Activated naive CD8-positive, alpha-beta T cell treated with anti-CD3 and anti-CD28 coated beads, Interleukin-2, amount 10 ng/mL, durations not matched to agents 7 days and 5 days (primary cell): ENCODE data around the gene DGKI. TPM values are rescaled to one million over a fixed set of nuclear protein-coding genes. Genes with fewer than 3 reads are reported as not detected.

Experiments
- ATAC-seq: fragments of 150-1000 bp; cut with Tn5 transposase; one replicate; pipeline ENCODE4 v1.10.0; 2021; ENCODE audit warnings: low read depth, moderate library complexity
- POLR2A ChIA-PET: fragments of 350-600 bp; sonication (Branson Sonifier 250); formaldehyde crosslinking; loops from one replicate; lab custom pipeline; 2021; ENCODE audit warnings: antibody characterized with exemption; lab: Charles Lee
- DNase-seq: peaks from one replicate; pipeline ENCODE4 v3.0.0; 2021
- H3K27ac Mint-ChIP-seq: one replicate; pipeline ENCODE4 v1.8.0; 2022; ENCODE audit warnings: mild to moderate bottlenecking, mixed read lengths
- H3K27me3 Mint-ChIP-seq: one replicate; pipeline ENCODE4 v1.8.0; 2022; ENCODE audit warnings: mild to moderate bottlenecking, moderate library complexity, mixed read lengths
- H3K36me3 Mint-ChIP-seq: one replicate; pipeline ENCODE4 v1.8.0; 2021; ENCODE audit warnings: mild to moderate bottlenecking, mixed read lengths
- H3K4me1 Mint-ChIP-seq: one replicate; pipeline ENCODE4 v1.8.0; 2021; ENCODE audit warnings: mixed read lengths
- H3K4me3 Mint-ChIP-seq: one replicate; pipeline ENCODE4 v1.8.0; 2022; ENCODE audit warnings: mild to moderate bottlenecking, moderate library complexity, mixed read lengths
- H3K9me3 Mint-ChIP-seq: one replicate; pipeline ENCODE4 v1.8.0; 2021; ENCODE audit warnings: mixed read lengths
- total RNA-seq, 2 experiments: library from RNA; stranded (reverse); gene quantifications; one replicate each; pipeline ENCODE4 v1.2.3, GENCODE V29; 2021

Gene DGKI
- total RNA-seq, 2 experiments from 2014 or later, result not detected

- Mint-ChIP-seq H3K9me3 (no peaks in the 10 kb centered on the region), H3K4me3 (no peak overlapping the region), H3K27me3 (peaks cover 8% of the 10 kb centered on the region), H3K27ac (no peak overlapping the region), H3K36me3 (no peaks in the 10 kb centered on the region), H3K4me1 (no peaks in the 10 kb centered on the region)
- POLR2A ChIA-PET, result no interaction called here
- no peak for ATAC-seq
- no peak for DNase-seq
Observed at GRCh38 chr7:137751361-137752009, 95.3 kb downstream of the DGKI start.

DNA sequence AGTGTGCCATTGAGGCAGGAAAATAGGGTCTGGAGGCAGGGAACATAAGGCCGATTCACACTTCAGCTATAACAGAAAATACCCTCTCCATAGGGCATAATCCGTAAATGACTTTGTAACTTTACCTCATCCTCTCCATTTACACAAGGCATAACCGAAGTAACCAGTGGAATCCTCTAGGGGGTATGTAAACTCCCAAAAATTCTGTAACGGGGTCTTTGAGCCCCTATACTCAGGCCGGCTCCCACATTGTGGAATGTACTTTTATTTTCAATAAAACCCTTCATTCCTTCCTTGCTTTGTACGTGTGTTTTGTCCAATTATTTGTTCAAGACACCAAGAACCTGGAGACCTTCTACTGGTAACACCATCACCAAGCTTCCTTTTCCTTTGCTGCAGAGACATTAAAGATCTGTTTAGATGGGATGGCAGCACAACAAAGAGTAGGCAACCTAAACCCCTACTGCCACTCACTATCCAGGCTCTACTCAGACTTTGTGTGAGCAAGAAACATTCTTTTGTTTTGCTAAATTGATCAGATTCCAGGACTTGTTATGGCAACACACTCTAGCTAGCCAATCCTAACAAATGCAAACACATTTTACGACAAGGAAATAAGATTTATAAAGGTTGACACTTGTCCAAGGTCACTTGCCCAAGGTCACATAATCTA lies 99.3 kb downstream of the DGKI start:
- DNase-seq (no peak), ATAC-seq (no peak)
- peaks cover 4% of the 10 kb centered on the region for H3K27me3 Mint-ChIP-seq
- H3K4me3 Mint-ChIP-seq, result no peak overlapping the region
- POLR2A ChIA-PET, result no interaction called here
- H3K27ac Mint-ChIP-seq, result no peak overlapping the region
- H3K4me1 Mint-ChIP-seq, result no peaks in the 10 kb centered on the region
- H3K36me3 Mint-ChIP-seq, result no peaks in the 10 kb centered on the region
- H3K9me3 Mint-ChIP-seq, result no peaks in the 10 kb centered on the region

DNA sequence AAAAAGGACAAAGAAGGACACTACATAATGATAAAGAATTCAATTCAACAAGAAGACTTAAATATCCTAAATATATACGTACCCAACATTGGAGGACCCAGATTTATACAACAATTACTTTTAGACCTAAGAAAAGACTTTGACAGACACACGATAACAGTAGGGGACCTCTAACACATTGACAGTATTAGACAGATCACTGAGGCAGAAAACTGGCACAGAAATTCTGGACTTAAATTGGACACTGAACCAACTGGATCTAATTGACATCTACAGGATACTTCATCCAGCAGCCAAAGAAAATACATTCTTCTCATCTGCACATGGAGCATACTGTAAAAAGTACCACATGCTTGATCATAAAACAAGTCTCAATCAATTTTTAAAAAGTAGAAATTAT lies 103.8 kb downstream of the DGKI start:
- H3K27ac Mint-ChIP-seq, result no peak overlapping the region
- DNase-seq, result no peak
- H3K36me3 Mint-ChIP-seq, result no peaks in the 10 kb centered on the region
- H3K4me3 Mint-ChIP-seq, result no peak overlapping the region
- no peaks in the 10 kb centered on the region for H3K27me3 Mint-ChIP-seq
- H3K9me3 Mint-ChIP-seq, result no peaks in the 10 kb centered on the region
- no peak for ATAC-seq
- H3K4me1 Mint-ChIP-seq, result no peaks in the 10 kb centered on the region
- POLR2A ChIA-PET, result no interaction called here

DNA sequence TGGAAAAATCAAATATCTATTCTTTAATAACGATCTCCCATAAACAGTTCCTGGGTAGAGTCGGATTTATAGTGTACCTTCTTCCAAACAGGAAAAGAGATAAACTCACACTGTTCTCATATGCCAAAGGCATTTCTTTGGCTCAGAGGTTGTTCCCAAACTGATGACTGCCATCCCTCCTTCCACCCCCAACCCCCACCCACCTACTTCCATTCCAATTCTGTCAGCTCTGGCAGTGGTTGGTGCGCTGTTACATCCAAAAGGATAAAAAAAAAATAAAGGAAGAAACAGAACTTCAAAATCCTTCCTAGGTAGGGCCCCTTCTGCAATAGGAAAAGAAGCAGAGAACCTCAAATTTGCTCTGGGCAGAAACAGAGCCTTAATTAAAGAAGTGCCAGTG lies 104.7 kb downstream of the DGKI start:
- DNase-seq, result no peak
- H3K36me3 Mint-ChIP-seq, result no peaks in the 10 kb centered on the region
- POLR2A ChIA-PET, result no interaction called here
- H3K9me3 Mint-ChIP-seq, result no peaks in the 10 kb centered on the region
- H3K4me3 Mint-ChIP-seq, result no peak overlapping the region
- H3K27ac Mint-ChIP-seq, result no peak overlapping the region
- no peaks in the 10 kb centered on the region for H3K27me3 Mint-ChIP-seq
- no peak for ATAC-seq
- no peaks in the 10 kb centered on the region for H3K4me1 Mint-ChIP-seq

DNA sequence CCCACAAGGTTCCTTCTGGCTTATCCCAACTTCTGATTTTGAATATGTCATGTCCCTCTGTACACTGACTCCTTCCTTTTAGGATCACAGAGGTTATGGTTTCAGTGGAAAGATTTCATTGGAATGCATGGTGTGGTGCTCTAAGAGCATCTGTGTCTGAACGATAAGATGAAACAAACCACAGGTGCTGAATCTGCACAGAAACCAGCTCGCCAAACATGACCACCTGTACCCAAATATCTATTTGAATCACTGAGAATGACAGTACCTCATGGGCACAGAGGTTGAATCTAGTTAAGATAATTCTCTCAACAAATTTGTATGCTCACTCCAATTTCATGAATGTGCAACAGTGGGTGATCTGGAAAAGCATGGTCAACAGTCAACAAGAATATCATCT lies 105.3 kb downstream of the DGKI start:
- H3K36me3 Mint-ChIP-seq, result no peaks in the 10 kb centered on the region
- ATAC-seq, result no peak
- H3K27ac Mint-ChIP-seq, result no peak overlapping the region
- no peaks in the 10 kb centered on the region for H3K4me1 Mint-ChIP-seq
- H3K4me3 Mint-ChIP-seq, result no peak overlapping the region
- POLR2A ChIA-PET, result no interaction called here
- no peak for DNase-seq
- no peaks in the 10 kb centered on the region for H3K9me3 Mint-ChIP-seq
- no peaks in the 10 kb centered on the region for H3K27me3 Mint-ChIP-seq

- Mint-ChIP-seq H3K9me3 (no peaks in the 10 kb centered on the region), H3K4me3 (no peak overlapping the region), H3K4me1 (no peaks in the 10 kb centered on the region), H3K27me3 (peaks cover 2% of the 10 kb centered on the region), H3K36me3 (no peaks in the 10 kb centered on the region), H3K27ac (no peak overlapping the region)
- ATAC-seq, result no peak
- POLR2A ChIA-PET, result no interaction called here
- DNase-seq, result no peak
Observed at GRCh38 chr7:137734221-137734620, 112.6 kb downstream of the DGKI start.

DNA sequence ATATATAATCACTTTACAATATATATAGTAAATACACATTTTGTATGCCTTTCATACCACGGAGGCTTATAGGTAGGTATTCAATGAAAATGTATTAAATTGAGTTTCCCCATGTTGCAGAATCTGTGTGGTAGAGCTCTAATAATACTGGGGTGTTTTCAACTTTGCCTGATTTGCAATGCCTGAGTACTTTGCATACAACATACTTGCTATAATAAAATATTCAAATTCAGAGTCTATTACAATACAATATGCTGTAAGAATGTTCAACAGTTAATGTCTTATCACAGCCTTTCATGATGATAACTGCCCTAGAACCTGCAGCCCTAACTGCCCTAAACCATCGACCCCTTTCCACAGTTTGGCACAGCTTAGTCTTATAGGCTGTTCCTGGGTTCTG lies 114.6 kb downstream of the DGKI start:
- H3K4me3 Mint-ChIP-seq, result no peak overlapping the region
- ATAC-seq (no peak), DNase-seq (no peak)
- no peaks in the 10 kb centered on the region for H3K9me3 Mint-ChIP-seq
- H3K27me3 Mint-ChIP-seq, result peaks cover 7% of the 10 kb centered on the region
- no peaks in the 10 kb centered on the region for H3K4me1 Mint-ChIP-seq
- POLR2A ChIA-PET, result no interaction called here
- no peak overlapping the region for H3K27ac Mint-ChIP-seq
- H3K36me3 Mint-ChIP-seq, result no peaks in the 10 kb centered on the region

DNA sequence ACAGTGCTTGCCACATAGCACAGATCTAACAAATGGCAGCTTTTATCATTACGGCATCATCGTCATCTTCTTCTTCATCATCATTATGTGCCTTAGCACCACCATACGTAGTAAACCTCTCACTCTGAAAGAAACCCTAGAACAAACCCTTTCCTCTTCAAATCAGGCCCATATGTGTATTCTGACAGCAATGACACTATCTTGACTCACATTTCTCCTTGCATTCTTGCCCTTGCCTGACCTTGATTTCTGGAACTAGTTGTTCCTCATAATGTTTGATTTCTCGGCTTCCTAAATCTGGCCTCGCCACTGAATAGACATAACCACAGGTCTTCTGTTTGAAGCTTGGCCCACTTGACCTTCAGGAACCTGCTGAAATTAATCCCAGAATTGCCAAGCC lies 115.3 kb downstream of the DGKI start:
- no peaks in the 10 kb centered on the region for H3K4me1 Mint-ChIP-seq
- H3K4me3 Mint-ChIP-seq, result no peak overlapping the region

DNA sequence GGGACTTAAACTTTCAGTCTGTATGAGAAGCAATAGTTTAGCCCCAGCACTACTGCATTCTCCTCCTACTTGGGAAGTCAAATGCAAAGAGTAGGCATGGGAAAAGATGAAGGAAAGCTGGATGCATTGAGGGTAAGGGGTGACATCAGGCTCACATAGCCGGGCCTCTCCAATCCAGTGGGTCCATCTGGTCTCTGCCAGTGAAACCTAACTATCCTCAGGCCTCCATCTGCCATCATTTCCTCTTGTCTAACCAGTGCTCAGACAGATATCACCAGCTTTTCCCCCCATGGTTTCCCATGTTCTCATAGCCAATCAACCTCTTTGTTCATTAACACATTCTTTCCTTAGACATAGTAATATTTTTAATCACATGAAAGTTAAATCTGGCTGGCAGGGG lies 118.3 kb downstream of the DGKI start:
- H3K4me1 Mint-ChIP-seq, result no peaks in the 10 kb centered on the region
- POLR2A ChIA-PET, result no interaction called here
- H3K36me3 Mint-ChIP-seq, result no peaks in the 10 kb centered on the region
- H3K27me3 Mint-ChIP-seq, result peaks cover 7% of the 10 kb centered on the region
- DNase-seq (no peak), ATAC-seq (no peak)
- H3K4me3 Mint-ChIP-seq, result no peak overlapping the region
- no peak overlapping the region for H3K27ac Mint-ChIP-seq
- no peaks in the 10 kb centered on the region for H3K9me3 Mint-ChIP-seq

More for the DNA sequence above, 115.3 kb downstream of the DGKI start:
- Mint-ChIP-seq H3K9me3 (no peaks in the 10 kb centered on the region), H3K27ac (no peak overlapping the region), H3K36me3 (no peaks in the 10 kb centered on the region), H3K27me3 (peaks cover 7% of the 10 kb centered on the region)
- POLR2A ChIA-PET, result no interaction called here
- DNase-seq (no peak), ATAC-seq (no peak)

- DNase-seq (no peak), ATAC-seq (no peak)
- Mint-ChIP-seq H3K27me3 (peaks cover 5% of the 10 kb centered on the region), H3K27ac (no peak overlapping the region), H3K4me1 (no peaks in the 10 kb centered on the region), H3K4me3 (no peak overlapping the region), H3K9me3 (no peaks in the 10 kb centered on the region), H3K36me3 (no peaks in the 10 kb centered on the region)
- POLR2A ChIA-PET, result no interaction called here
Observed at GRCh38 chr7:137727413-137727812, 119.4 kb downstream of the DGKI start.

DNA sequence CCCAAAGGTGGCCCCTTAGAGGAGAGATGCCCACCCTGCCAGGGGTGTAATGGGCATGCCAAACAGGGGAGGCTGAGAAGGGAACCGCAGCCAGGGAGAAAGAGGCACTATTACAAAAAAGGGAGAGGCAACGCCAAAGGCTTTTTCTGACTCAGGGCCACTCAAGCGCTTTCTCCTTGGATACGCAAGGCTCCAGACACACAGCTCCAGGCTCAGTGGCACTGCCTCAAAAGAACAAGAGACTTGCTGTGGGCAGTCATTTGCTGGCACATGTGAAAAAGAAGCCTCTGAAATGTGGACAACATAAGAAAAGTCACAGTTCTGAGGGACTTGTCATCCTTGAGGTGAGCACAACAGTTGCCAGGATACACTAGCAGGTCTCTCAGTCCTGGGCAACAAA lies 128.4 kb downstream of the DGKI start:
- Mint-ChIP-seq H3K27me3 (peaks cover 2% of the 10 kb centered on the region), H3K36me3 (no peaks in the 10 kb centered on the region), H3K4me1 (no peaks in the 10 kb centered on the region), H3K27ac (no peak overlapping the region), H3K4me3 (no peak overlapping the region), H3K9me3 (no peaks in the 10 kb centered on the region)
- POLR2A ChIA-PET, result no interaction called here
- DNase-seq, result no peak
- ATAC-seq, result no peak

GRCh38 chr7:137717811-137718271 lies 128.9 kb downstream of the DGKI start:
- DNase-seq, result no peak
- Mint-ChIP-seq H3K27me3 (peaks cover 2% of the 10 kb centered on the region), H3K4me1 (no peaks in the 10 kb centered on the region), H3K36me3 (no peaks in the 10 kb centered on the region), H3K27ac (no peak overlapping the region), H3K4me3 (no peak overlapping the region), H3K9me3 (no peaks in the 10 kb centered on the region)
- POLR2A ChIA-PET, result no interaction called here
- no peak for ATAC-seq

GRCh38 chr7:137717045-137717444 lies 129.7 kb downstream of the DGKI start:
- no peak for ATAC-seq

GRCh38 chr7:137716061-137716460 lies 130.7 kb downstream of the DGKI start:
- Mint-ChIP-seq H3K27me3 (peaks cover 2% of the 10 kb centered on the region), H3K4me1 (no peaks in the 10 kb centered on the region), H3K27ac (no peak overlapping the region), H3K9me3 (no peaks in the 10 kb centered on the region), H3K36me3 (no peaks in the 10 kb centered on the region), H3K4me3 (no peak overlapping the region)
- DNase-seq (no peak), ATAC-seq (no peak)
- POLR2A ChIA-PET, result no interaction called here

More at GRCh38 chr7:137717045-137717444, 129.7 kb downstream of the DGKI start:
- Mint-ChIP-seq H3K4me3 (no peak overlapping the region), H3K27ac (no peak overlapping the region), H3K36me3 (no peaks in the 10 kb centered on the region), H3K4me1 (no peaks in the 10 kb centered on the region), H3K27me3 (peaks cover 2% of the 10 kb centered on the region), H3K9me3 (no peaks in the 10 kb centered on the region)
- no peak for DNase-seq
- POLR2A ChIA-PET, result no interaction called here
